Measurements from ENCODE around the gene C5orf58.
"Not testable (repeated sequence)": the region's sequence is repeated elsewhere in the genome, so short reads cannot be mapped to it uniquely, and the experiment has no call there.

C5orf58 gene

GRCh38 chr5:170225326-170226128 lies 7.3 kb upstream of the C5orf58 start:
- no peak for DNase-seq

- no peak for DNase-seq
These were observed 6.6 kb upstream of the C5orf58 start for GRCh38 chr5:170226129-170226615.

GRCh38 chr5:170226661-170227060 lies 6.1 kb upstream of the C5orf58 start:
- no peak for DNase-seq

GRCh38 chr5:170228762-170229435 lies 3.9 kb upstream of the C5orf58 start:
- no peak for DNase-seq

- no peak for DNase-seq
These were observed 640 bp downstream of the C5orf58 start for GRCh38 chr5:170233358-170233892.

- DNase-seq, result no peak
These were observed 3.4 kb downstream of the C5orf58 start for GRCh38 chr5:170235876-170236864.

GRCh38 chr5:170238456-170239196 lies 5.8 kb downstream of the C5orf58 start:
- no peak for DNase-seq

GRCh38 chr5:170245436-170245835 lies 12.7 kb downstream of the C5orf58 start:
- not testable (repeated sequence) for DNase-seq

- no peak for DNase-seq
These were observed 13.5 kb downstream of the C5orf58 start for GRCh38 chr5:170246126-170246870.

GRCh38 chr5:170247363-170247762 lies 14.6 kb downstream of the C5orf58 start:
- DNase-seq, result no peak

- DNase-seq, result no peak
These were observed 15.6 kb downstream of the C5orf58 start for GRCh38 chr5:170248172-170248930.

GRCh38 chr5:170248931-170249227 lies 16.1 kb downstream of the C5orf58 start:
- DNase-seq, result not testable (repeated sequence)

GRCh38 chr5:170249355-170249754 lies 16.6 kb downstream of the C5orf58 start:
- DNase-seq, result no peak

- DNase-seq, result no peak
These were observed 18.1 kb downstream of the C5orf58 start for GRCh38 chr5:170250810-170251317.

- DNase-seq, result no peak
These were observed 18.7 kb downstream of the C5orf58 start for GRCh38 chr5:170251462-170251861.

GRCh38 chr5:170252109-170252508 lies 19.3 kb downstream of the C5orf58 start:
- no peak for DNase-seq

GRCh38 chr5:170252720-170253350 lies 20.1 kb downstream of the C5orf58 start:
- no peak for DNase-seq

GRCh38 chr5:170254056-170254455 lies 21.3 kb downstream of the C5orf58 start:
- DNase-seq, result no peak

GRCh38 chr5:170256571-170256970 lies 23.8 kb downstream of the C5orf58 start:
- no peak for DNase-seq

- no peak for DNase-seq
These were observed 24.6 kb downstream of the C5orf58 start for GRCh38 chr5:170257370-170257769.

Data from NCI-H1436 treated with DMSO at 0.1 percent for 48 hours (cell line).